Measurements from ENCODE around the gene MTAP.

MTAP gene

GRCh38 chr9:21853414-21853813, 51.0 kb downstream of the MTAP start (continued):
- TF ChIP-seq PRDM2 (tag by site-specific recombination; IDR thresholded peaks at IDR 0.05; ENCODE audit: borderline replicate concordance): no peak
- TF ChIP-seq YY2 (tag by site-specific recombination; IDR thresholded peaks at IDR 0.05): no peak
- no peak for TF ChIP-seq TSHZ1 (tag by site-specific recombination; IDR thresholded peaks at IDR 0.05; ENCODE audit: borderline replicate concordance)
- no peak for TF ChIP-seq KLF1 (tag by site-specific recombination; IDR thresholded peaks at IDR 0.05)
- no peak for TF ChIP-seq AEBP2 (tag by site-specific recombination; IDR thresholded peaks at IDR 0.05; ENCODE audit: borderline replicate concordance)

- TF ChIP-seq ZNF416 (tag by site-specific recombination; IDR thresholded peaks at IDR 0.05) (no peak), ZNF518A (tag by site-specific recombination; conservative IDR thresholded peaks at IDR 0.05; ENCODE audit: low read depth) (no peak), ZNF664 (tag by site-specific recombination; IDR thresholded peaks at IDR 0.05) (no peak), ZNF555 (tag by site-specific recombination; conservative IDR thresholded peaks at IDR 0.05) (no peak), IKZF3 (tag by site-specific recombination; IDR thresholded peaks at IDR 0.05) (no peak)
- Histone ChIP-seq H3K36me3 (ENCODE audit: control insufficient read depth in 2 of 2, insufficient read depth in 1 of 2, low read length in 2 of 2) (peaks cover 9 to 71% of the 10 kb centered on the region in 2 experiments), H3K27ac (ENCODE audit: extremely low read depth, low read depth, low read length) (no peak overlapping the region), H3K4me3 (ENCODE audit: low read depth, low read length) (no peak overlapping the region), H3K9me3 (ENCODE audit: control insufficient read depth, insufficient read depth, low read depth, low read length) (no peaks in the 10 kb centered on the region), H3K4me1 (ENCODE audit: control insufficient read depth, insufficient read depth, low read length) (no peaks in the 10 kb centered on the region)
- ChIA-PET POLR2A (interaction anchor here (1.4 kb wide), 1 partner anchor 18 kb away, joined by 4 read pairs; no protein-coding TSS in a partner anchor), CTCF (no interaction called here)
Observed at GRCh38 chr9:21854119-21854518, 51.7 kb downstream of the MTAP start.
